H9 (cell line): Measurements from ENCODE around the gene TBC1D12. TPM values are rescaled to one million over a fixed set of nuclear protein-coding genes. Genes with fewer than 3 reads are reported as not detected.

Experiments used
- DNase-seq: peaks from one replicate; pipeline ENCODE4 v3.0.0-alpha.2; 2017
- H2AFZ ChIP-seq: one replicate; pipeline ENCODE4 v1.6.1; 2013; ENCODE audit warnings: mild to moderate bottlenecking, low read length, control low read depth, moderate library complexity
- H2AK5ac ChIP-seq: 2 replicates; pipeline ENCODE4 v1.6.1; 2013; ENCODE audit warnings: low read length, control low read depth, mixed read lengths; ENCODE audit not compliant: insufficient read length
- H2BK120ac ChIP-seq: one replicate; pipeline ENCODE4 v1.6.1; 2013; ENCODE audit warnings: low read depth, mild to moderate bottlenecking, low read length, control low read depth, inconsistent platforms; ENCODE audit not compliant: poor library complexity, severe bottlenecking
- H2BK12ac ChIP-seq: 2 replicates; pipeline ENCODE4 v1.6.1; 2013; ENCODE audit warnings: low read length, control low read depth, mixed read lengths, low read depth; ENCODE audit not compliant: insufficient read length
- H2BK15ac ChIP-seq: 2 replicates; pipeline ENCODE4 v1.6.1; 2013; ENCODE audit warnings: low read depth, low read length, control low read depth
- H2BK20ac ChIP-seq: one replicate; pipeline ENCODE4 v1.6.1; 2013; ENCODE audit warnings: low read depth, mild to moderate bottlenecking, low read length, control low read depth, inconsistent platforms; ENCODE audit not compliant: poor library complexity, severe bottlenecking
- H2BK5ac ChIP-seq: 2 replicates; pipeline ENCODE4 v1.6.1; 2013; ENCODE audit warnings: low read length, control low read depth, mixed read lengths; ENCODE audit not compliant: insufficient read length
- H3K14ac ChIP-seq: 2 replicates; pipeline ENCODE4 v1.6.1; 2013; ENCODE audit warnings: low read length, control low read depth; ENCODE audit not compliant: insufficient read depth
- H3K18ac ChIP-seq: 2 replicates; pipeline ENCODE4 v1.6.1; 2013; ENCODE audit warnings: low read depth, mild to moderate bottlenecking, mixed read lengths, low read length, control low read depth; ENCODE audit not compliant: insufficient read length
- H3K23ac ChIP-seq: 2 replicates; pipeline ENCODE4 v1.6.1; 2013; ENCODE audit warnings: low read length, control low read depth, mixed read lengths, low read depth; ENCODE audit not compliant: insufficient read length
- H3K23me2 ChIP-seq: 2 replicates; pipeline ENCODE4 v1.6.1; 2013; ENCODE audit warnings: low read depth, mild to moderate bottlenecking, mixed read lengths, low read length, control low read depth; ENCODE audit not compliant: insufficient read length, poor library complexity, severe bottlenecking
- H3K27ac ChIP-seq: 2 replicates; pipeline ENCODE4 v1.5.1; 2013; ENCODE audit warnings: low read length, control low read depth, mixed read lengths, low read depth; ENCODE audit not compliant: insufficient read length
- H3K27me3 ChIP-seq: 2 replicates; pipeline ENCODE4 v1.6.1; 2013; ENCODE audit warnings: low read length, control low read depth, inconsistent platforms; ENCODE audit not compliant: insufficient read depth
- H3K4ac ChIP-seq: 2 replicates; pipeline ENCODE4 v1.6.1; 2013; ENCODE audit warnings: low read depth, mild to moderate bottlenecking, control low read depth, inconsistent platforms, low read length, moderate library complexity
- H3K4me1 ChIP-seq: 2 replicates; pipeline ENCODE4 v1.6.1; 2013; ENCODE audit warnings: low read length, control low read depth, inconsistent platforms; ENCODE audit not compliant: insufficient read depth
- H3K4me2 ChIP-seq: 2 replicates; pipeline ENCODE4 v1.6.1; 2013; ENCODE audit warnings: low read length, control low read depth, mixed read lengths; ENCODE audit not compliant: insufficient read length, insufficient read depth
- H3K56ac ChIP-seq: 2 replicates; pipeline ENCODE4 v1.6.1; 2013; ENCODE audit warnings: low read depth, mild to moderate bottlenecking, mixed read lengths, low read length, control low read depth; ENCODE audit not compliant: insufficient read length
- H3K79me1 ChIP-seq: 2 replicates; pipeline ENCODE4 v1.6.1; 2013; ENCODE audit warnings: low read depth, mild to moderate bottlenecking, moderate library complexity, low read length, control low read depth, inconsistent platforms; ENCODE audit not compliant: insufficient read depth, poor library complexity, severe bottlenecking
- H3K79me2 ChIP-seq: 2 replicates; pipeline ENCODE4 v1.6.1; 2013; ENCODE audit warnings: low read length, control low read depth, inconsistent platforms; ENCODE audit not compliant: insufficient read depth
- H3K9ac ChIP-seq: 2 replicates; pipeline ENCODE4 v1.6.1; 2013; ENCODE audit warnings: low read length, control low read depth, mixed read lengths; ENCODE audit not compliant: insufficient read length; ENCODE audit errors: extremely low read depth
- H3K9me3 ChIP-seq: one replicate; pipeline ENCODE4 v1.6.1; 2013; ENCODE audit warnings: low read depth, low read length, inconsistent platforms; ENCODE audit not compliant: control insufficient read depth
- H3T11ph ChIP-seq: one replicate; pipeline ENCODE4 v1.6.1; 2013; ENCODE audit warnings: mild to moderate bottlenecking, low read length, control low read depth, inconsistent platforms
- H4K20me1 ChIP-seq: one replicate; pipeline ENCODE4 v1.6.1; 2013; ENCODE audit not compliant: control insufficient read depth, insufficient read length, insufficient read depth
- H4K5ac ChIP-seq: 2 replicates; pipeline ENCODE4 v1.6.1; 2013; ENCODE audit warnings: low read depth, mild to moderate bottlenecking, mixed read lengths, low read length, control low read depth; ENCODE audit not compliant: insufficient read length
- H4K8ac ChIP-seq: replicated peaks from 2 replicates; pipeline ENCODE4 v1.6.1; 2013; ENCODE audit warnings: low read length, control low read depth, mixed read lengths, low read depth; ENCODE audit not compliant: insufficient read length
- H4K91ac ChIP-seq: 2 replicates; pipeline ENCODE4 v1.6.1; 2013; ENCODE audit warnings: low read depth, mild to moderate bottlenecking, moderate library complexity, mixed read lengths, low read length, control low read depth; ENCODE audit not compliant: insufficient read length
- H3K27ac Mint-ChIP-seq, 3 experiments: 2 replicates in 2 of 3; 3 replicates in 1 of 3; pipeline ENCODE4 v1.8.0; 2020 to 2021; ENCODE audit warnings: mixed read lengths in 3 of 3, mild to moderate bottlenecking in 1 of 3, moderate library complexity in 1 of 3
- H3K27me3 Mint-ChIP-seq: 2 replicates; pipeline ENCODE4 v1.8.0; 2021; ENCODE audit warnings: low read depth, mild to moderate bottlenecking, moderate library complexity, mixed read lengths
- H3K36me3 Mint-ChIP-seq, 3 experiments: 2 replicates in 2 of 3; 3 replicates in 1 of 3; pipeline ENCODE4 v1.8.0; 2020 to 2021; ENCODE audit warnings: low read depth in 3 of 3, mixed read lengths in 3 of 3; ENCODE audit not compliant: insufficient read depth in 1 of 3
- H3K4me1 Mint-ChIP-seq, 2 experiments: 2 replicates each; pipeline ENCODE4 v1.8.0; 2020; ENCODE audit warnings: mixed read lengths in 2 of 2
- H3K4me3 Mint-ChIP-seq, 2 experiments: 2 replicates in 1 of 2; 3 replicates in 1 of 2; pipeline ENCODE4 v1.8.0; 2020 to 2021; ENCODE audit warnings: mild to moderate bottlenecking in 2 of 2, mixed read lengths in 2 of 2, moderate library complexity in 1 of 2
- H3K9me3 Mint-ChIP-seq, 2 experiments: 2 replicates in 1 of 2; 3 replicates in 1 of 2; pipeline ENCODE4 v1.8.0; 2020; ENCODE audit warnings: mild to moderate bottlenecking in 2 of 2, mixed read lengths in 2 of 2, moderate library complexity in 1 of 2
- WGBS: extraction: QIAGEN DNeasy Blood & Tissue Kit; methylation state at CpG from one replicate; pipeline ENCODE4 v1.1.7; 2013; ENCODE audit warnings: missing lambda C conversion rate, low lambda C conversion rate, mixed read lengths; ENCODE audit not compliant: insufficient read length; ENCODE audit errors: extremely low coverage; 5-methylcytosine and 5-hydroxymethylcytosine counted together
- total RNA-seq: library from RNA; stranded (reverse); gene quantifications from 2 replicates; pipeline ENCODE4 v1.2.1, GENCODE V29; 2021
- TF ChIP-seq, protein P1 (sequence below): fragments of 200-600 bp; sonication (generic); conservative IDR thresholded peaks from 3 replicates; pipeline ENCODE4 v1.8.0; 2021; ENCODE audit warnings: antibody characterized with exemption, mild to moderate bottlenecking

The TBC1D12 gene
- total RNA-seq, 1 experiment from 2014 or later = 2.0 TPM

DNA sequence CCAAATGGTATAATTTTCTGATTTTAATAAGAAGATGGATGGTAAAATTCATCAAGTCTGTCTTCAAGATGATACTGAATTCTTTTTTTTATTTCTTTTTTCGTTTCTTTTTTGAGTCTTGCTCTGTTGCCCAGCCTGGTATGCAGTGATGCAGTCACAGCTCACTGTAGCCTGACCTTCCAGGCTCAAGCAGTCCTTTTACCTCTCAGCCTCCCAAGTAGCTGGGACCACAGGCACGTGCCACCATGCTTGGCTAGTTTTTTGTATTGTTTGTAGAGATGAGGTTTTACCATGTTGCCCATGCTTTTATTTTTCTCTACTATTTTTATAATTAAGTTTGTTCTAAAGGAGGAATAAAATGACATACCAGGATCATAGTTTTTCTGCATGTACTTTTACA, 91.1 kb downstream of the TBC1D12 start:
- H2BK12ac ChIP-seq = no peak overlapping the region
- no peak for DNase-seq
- no peak overlapping the region for H3K27ac Mint-ChIP-seq
- no peak overlapping the region for H3T11ph ChIP-seq
- no peak overlapping the region for H2BK15ac ChIP-seq
- H3K9me3 Mint-ChIP-seq = no peaks in the 10 kb centered on the region
- H3K4me1 Mint-ChIP-seq = peaks cover 0 to 7% of the 10 kb centered on the region in 2 experiments; a peak in 2 of 4 replicates
- H3K27me3 Mint-ChIP-seq = no peaks in the 10 kb centered on the region; the same call in 1 of the 2 replicates
- no peak overlapping the region for H2AK5ac ChIP-seq
- H3K27ac ChIP-seq = no peak overlapping the region
- H3K79me1 ChIP-seq = no peaks in the 10 kb centered on the region
- no peak overlapping the region for H3K23ac ChIP-seq
- no peak overlapping the region for H3K9ac ChIP-seq
- no peak overlapping the region for H3K4me3 Mint-ChIP-seq
- H3K14ac ChIP-seq = no peak overlapping the region
- H4K20me1 ChIP-seq = no peaks in the 10 kb centered on the region
- WGBS = no CpG with 5 or more reads among the region's 2 CpGs
- H4K91ac ChIP-seq = no peak overlapping the region
- H2AFZ ChIP-seq = no peak overlapping the region
- no peak overlapping the region for H3K4me2 ChIP-seq
- no peaks in the 10 kb centered on the region for H3K9me3 ChIP-seq
- no peak overlapping the region for H4K8ac ChIP-seq
- no peaks in the 10 kb centered on the region for H3K23me2 ChIP-seq
- H3K36me3 Mint-ChIP-seq = no peaks in the 10 kb centered on the region
- no peak overlapping the region for H2BK120ac ChIP-seq
- no peaks in the 10 kb centered on the region for H3K27me3 ChIP-seq
- H3K18ac ChIP-seq = no peak overlapping the region
- H3K56ac ChIP-seq = no peak overlapping the region
- TF ChIP-seq, protein P1, sequence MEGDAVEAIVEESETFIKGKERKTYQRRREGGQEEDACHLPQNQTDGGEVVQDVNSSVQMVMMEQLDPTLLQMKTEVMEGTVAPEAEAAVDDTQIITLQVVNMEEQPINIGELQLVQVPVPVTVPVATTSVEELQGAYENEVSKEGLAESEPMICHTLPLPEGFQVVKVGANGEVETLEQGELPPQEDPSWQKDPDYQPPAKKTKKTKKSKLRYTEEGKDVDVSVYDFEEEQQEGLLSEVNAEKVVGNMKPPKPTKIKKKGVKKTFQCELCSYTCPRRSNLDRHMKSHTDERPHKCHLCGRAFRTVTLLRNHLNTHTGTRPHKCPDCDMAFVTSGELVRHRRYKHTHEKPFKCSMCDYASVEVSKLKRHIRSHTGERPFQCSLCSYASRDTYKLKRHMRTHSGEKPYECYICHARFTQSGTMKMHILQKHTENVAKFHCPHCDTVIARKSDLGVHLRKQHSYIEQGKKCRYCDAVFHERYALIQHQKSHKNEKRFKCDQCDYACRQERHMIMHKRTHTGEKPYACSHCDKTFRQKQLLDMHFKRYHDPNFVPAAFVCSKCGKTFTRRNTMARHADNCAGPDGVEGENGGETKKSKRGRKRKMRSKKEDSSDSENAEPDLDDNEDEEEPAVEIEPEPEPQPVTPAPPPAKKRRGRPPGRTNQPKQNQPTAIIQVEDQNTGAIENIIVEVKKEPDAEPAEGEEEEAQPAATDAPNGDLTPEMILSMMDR = no peak
- H2BK5ac ChIP-seq = no peak overlapping the region
- H2BK20ac ChIP-seq = no peak overlapping the region
- no peaks in the 10 kb centered on the region for H3K79me2 ChIP-seq
- H3K4ac ChIP-seq = no peak overlapping the region
- H3K4me1 ChIP-seq = no peaks in the 10 kb centered on the region
- H4K5ac ChIP-seq = no peak overlapping the region
